CD8-positive, alpha-beta memory T cell (primary cell): ENCODE results near the gene BCKDHB. TPM values are rescaled to one million over a fixed set of nuclear protein-coding genes. Genes with fewer than 3 reads are reported as not detected.
"Not testable (repeated sequence)": the region's sequence is repeated elsewhere in the genome, so short reads cannot be mapped to it uniquely, and the experiment has no call there.

Source experiments
- CTCF ChIA-PET: fragments of 350-600 bp; sonication (Branson Sonifier 250); formaldehyde crosslinking; loops from one replicate; lab custom pipeline; 2021; ENCODE audit warnings: antibody characterized with exemption; lab: Charles Lee
- POLR2A ChIA-PET: fragments of 350-600 bp; sonication (Branson Sonifier 250); formaldehyde crosslinking; loops from one replicate; lab custom pipeline; 2021; ENCODE audit warnings: antibody characterized with exemption; lab: Charles Lee
- DNase-seq, 5 donors: peaks; one replicate each; pipeline versions ENCODE4 v3.0.0 to v3.0.0-alpha.2; 2020 to 2022; ENCODE audit warnings: mixed read lengths in 1 of 5
- H3K27ac ChIP-seq: one replicate; pipeline ENCODE4 v1.7.0; 2013; ENCODE audit warnings: low read depth, mild to moderate bottlenecking, low read length, moderate library complexity
- H3K27me3 ChIP-seq: 2 replicates; pipeline ENCODE4 v1.7.0; 2013; ENCODE audit warnings: low read length, mild to moderate bottlenecking; ENCODE audit not compliant: insufficient read depth, poor library complexity, severe bottlenecking
- H3K36me3 ChIP-seq: 2 replicates; pipeline ENCODE4 v1.7.0; 2013; ENCODE audit warnings: mild to moderate bottlenecking, low read length, moderate library complexity; ENCODE audit not compliant: insufficient read depth
- H3K4me1 ChIP-seq: 2 replicates; pipeline ENCODE4 v1.7.0; 2013; ENCODE audit warnings: mild to moderate bottlenecking, low read length, moderate library complexity; ENCODE audit not compliant: insufficient read depth
- H3K4me3 ChIP-seq: 2 replicates; pipeline ENCODE4 v1.7.0; 2013; ENCODE audit warnings: mild to moderate bottlenecking, low read length
- H3K9me3 ChIP-seq: 2 replicates; pipeline ENCODE4 v1.7.0; 2013; ENCODE audit warnings: mild to moderate bottlenecking, low read length
- H3K27ac Mint-ChIP-seq, 8 donors: one replicate each; pipeline ENCODE4 v1.8.0; 2020 to 2021; ENCODE audit warnings: mixed read lengths in 8 of 8, mild to moderate bottlenecking in 6 of 8, inconsistent platforms in 3 of 8, moderate library complexity in 3 of 8
- H3K27me3 Mint-ChIP-seq, 2 donors: one replicate each; pipeline ENCODE4 v1.8.0; 2020 to 2021; ENCODE audit warnings: mixed read lengths in 2 of 2, mild to moderate bottlenecking in 1 of 2, moderate library complexity in 1 of 2
- H3K36me3 Mint-ChIP-seq, 3 donors: one replicate each; pipeline ENCODE4 v1.8.0; 2020 to 2021; ENCODE audit warnings: mixed read lengths in 3 of 3, inconsistent platforms in 1 of 3, mild to moderate bottlenecking in 1 of 3
- H3K4me1 Mint-ChIP-seq, 3 donors: one replicate each; pipeline ENCODE4 v1.8.0; 2020 to 2021; ENCODE audit warnings: mixed read lengths in 3 of 3, inconsistent platforms in 1 of 3, mild to moderate bottlenecking in 1 of 3
- H3K4me3 Mint-ChIP-seq, 7 donors: one replicate each; pipeline ENCODE4 v1.8.0; 2020 to 2021; ENCODE audit warnings: mixed read lengths in 7 of 7, mild to moderate bottlenecking in 6 of 7, moderate library complexity in 4 of 7, inconsistent platforms in 2 of 7
- H3K9me3 Mint-ChIP-seq, 5 donors: one replicate each; pipeline ENCODE4 v1.8.0; 2020 to 2022; ENCODE audit warnings: mixed read lengths in 5 of 5, mild to moderate bottlenecking in 3 of 5, moderate library complexity in 2 of 5, inconsistent platforms in 1 of 5
- polyA plus RNA-seq: library from polyadenylated mRNA; unstranded; fragments of 300-500 nt; fragmentation: Illumina TruSeq; gene quantifications from one replicate; pipeline ENCODE4 v1.2.3, GENCODE V29; 2021
- total RNA-seq, 2 experiments: library from RNA; stranded (reverse); gene quantifications; one replicate each; pipeline ENCODE4 v1.2.3, GENCODE V29; 2021

Gene BCKDHB
- total RNA-seq (10 to 100 TPM; 14.4 to 15.0 TPM), polyA plus RNA-seq (19.8 TPM)

DNA sequence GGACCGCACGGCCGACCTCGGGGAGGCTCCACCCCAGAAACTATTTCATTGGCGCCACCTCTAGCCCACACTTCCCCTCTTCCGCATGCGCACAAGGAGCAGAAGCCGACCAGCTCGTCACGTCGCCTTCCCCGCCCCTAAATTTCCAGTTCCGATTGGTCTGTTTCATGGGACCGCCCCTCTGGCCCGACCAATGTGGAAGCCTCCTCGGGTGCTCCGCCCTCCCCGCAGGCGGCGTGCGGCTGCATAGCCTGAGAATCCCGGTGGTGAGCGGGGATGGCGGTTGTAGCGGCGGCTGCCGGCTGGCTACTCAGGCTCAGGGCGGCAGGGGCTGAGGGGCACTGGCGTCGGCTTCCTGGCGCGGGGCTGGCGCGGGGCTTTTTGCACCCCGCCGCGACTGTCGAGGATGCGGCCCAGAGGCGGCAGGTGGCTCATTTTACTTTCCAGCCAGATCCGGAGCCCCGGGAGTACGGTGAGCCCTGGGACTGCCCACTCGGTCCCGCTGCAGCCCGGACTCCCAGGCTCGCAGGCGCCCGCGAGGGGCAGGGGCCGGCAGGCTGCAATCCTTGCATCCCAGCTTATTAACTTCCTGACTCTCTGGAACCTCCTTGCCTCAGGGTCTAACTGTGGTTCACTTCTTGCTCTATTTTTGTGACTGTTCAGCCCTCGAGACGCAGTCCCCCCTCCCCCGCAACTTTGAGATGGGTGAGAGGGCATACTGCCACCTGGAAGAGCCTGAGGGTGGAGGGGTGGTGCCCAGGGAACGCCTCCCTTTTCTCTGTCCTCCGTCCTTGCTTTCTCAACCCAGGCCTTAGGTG is at the start of gene BCKDHB:
Gene BCKDHB, plus strand, starts transcription at position 254 of the 818 bp plus-strand sequence. Its CDS starts 23 bp downstream, at position 277.
- Histone ChIP-seq H3K9me3 (no peaks in the 10 kb centered on the region), H3K4me3 (peak within 1 kb of the TSS; percentile 68), H3K27ac (peak within 1 kb of the TSS; percentile 39), H3K4me1 (peaks cover 14% of the 10 kb centered on the region), H3K27me3 (no peaks in the 10 kb centered on the region), H3K36me3 (no peaks in the 10 kb centered on the region)
- H3K27ac Mint-ChIP-seq, result peak within 1 kb of the TSS; percentile 13 to 94 (median 92)
- H3K9me3 Mint-ChIP-seq, result no peaks in the 10 kb centered on the region
- peaks cover 18 to 34% (median 31%) of the 10 kb centered on the region in 3 donors for H3K4me1 Mint-ChIP-seq
- H3K27me3 Mint-ChIP-seq, result peaks cover 0 to 7% of the 10 kb centered on the region in 2 donors
- peaks cover 0 to 7% (median 0%) of the 10 kb centered on the region in 3 donors for H3K36me3 Mint-ChIP-seq
- CTCF ChIA-PET, result interaction anchor here (0.7 to 1.3 kb wide), 5 partner anchors 8 to 237 kb away, joined by 3 to 8 read pairs (median 3); no protein-coding TSS in a partner anchor
- POLR2A ChIA-PET, result interaction anchor here (0.7 to 1.5 kb wide), 4 partner anchors 94 to 160 kb away, joined by 3 to 8 read pairs (median 4); partner anchors contain the start of gene TTK
- peak within 1 kb of the TSS; percentile 77 to 96 (median 94) for H3K4me3 Mint-ChIP-seq
- peak; percentile 94 to 99 (median 98) for DNase-seq

DNA sequence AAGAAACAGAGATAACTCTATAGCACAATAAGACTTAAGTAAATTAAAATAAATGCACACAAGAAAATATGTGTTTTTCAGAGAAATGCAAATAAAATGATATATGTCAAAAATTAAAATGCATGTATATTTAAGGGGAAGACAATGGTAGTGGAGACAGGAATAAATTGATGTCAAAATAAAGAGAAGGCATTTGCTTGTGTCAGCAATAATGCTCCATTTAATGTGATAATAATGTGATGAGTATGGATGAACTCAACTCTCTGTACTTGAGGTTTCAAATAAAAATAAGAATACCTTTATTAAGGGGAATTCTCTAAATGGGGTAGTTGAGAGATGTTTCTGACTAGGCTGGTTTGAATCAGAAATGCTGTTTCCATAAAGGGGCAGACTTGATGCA is 45.7 kb upstream of the BCKDHB start:
- CTCF ChIA-PET, result no interaction called here

DNA sequence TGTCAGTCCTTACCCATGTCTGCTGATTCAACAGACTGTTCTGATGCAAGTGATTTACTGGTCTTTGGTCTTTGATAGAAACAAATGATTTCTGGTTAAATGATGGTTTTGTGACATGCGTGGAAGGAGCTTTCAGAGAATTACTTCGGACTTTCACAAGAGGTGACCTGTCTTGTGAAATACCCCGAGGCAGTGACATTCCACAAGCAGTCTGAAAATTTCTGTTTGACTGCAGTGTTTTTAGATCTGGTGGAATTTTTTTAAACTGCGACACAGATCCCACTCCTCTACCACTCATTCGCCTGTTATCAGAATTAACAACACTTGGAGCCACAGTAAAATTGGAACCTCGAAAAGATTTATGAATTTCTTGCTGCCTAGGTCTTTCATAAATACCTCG is 38.3 kb upstream of the BCKDHB start:
- H3K36me3 ChIP-seq, H3K4me1 Mint-ChIP-seq, H3K27me3 ChIP-seq, H3K9me3 ChIP-seq, H3K36me3 Mint-ChIP-seq, H3K4me1 ChIP-seq, DNase-seq, H3K9me3 Mint-ChIP-seq, H3K27ac Mint-ChIP-seq, CTCF ChIA-PET, H3K4me3 ChIP-seq, H3K27ac ChIP-seq, POLR2A ChIA-PET, H3K4me3 Mint-ChIP-seq: not testable (repeated sequence)
- H3K27me3 Mint-ChIP-seq, result peaks cover 10 to 26% of the 10 kb centered on the region in 2 donors

More for the DNA sequence above, 45.7 kb upstream of the BCKDHB start:
- no peaks in the 10 kb centered on the region for H3K9me3 ChIP-seq
- no peaks in the 10 kb centered on the region for H3K4me1 Mint-ChIP-seq
- no peak overlapping the region for H3K4me3 Mint-ChIP-seq
- no peaks in the 10 kb centered on the region for H3K27me3 ChIP-seq
- H3K36me3 ChIP-seq, result no peaks in the 10 kb centered on the region
- no peak for DNase-seq
- no peak overlapping the region for H3K27ac ChIP-seq
- no peaks in the 10 kb centered on the region for H3K36me3 Mint-ChIP-seq
- peaks cover 0 to under 1% of the 10 kb centered on the region in 2 donors for H3K27me3 Mint-ChIP-seq
- H3K4me3 ChIP-seq, result no peak overlapping the region
- POLR2A ChIA-PET, result no interaction called here
- H3K4me1 ChIP-seq, result no peaks in the 10 kb centered on the region
- H3K27ac Mint-ChIP-seq, result no peak overlapping the region
- H3K9me3 Mint-ChIP-seq, result no peaks in the 10 kb centered on the region

DNA sequence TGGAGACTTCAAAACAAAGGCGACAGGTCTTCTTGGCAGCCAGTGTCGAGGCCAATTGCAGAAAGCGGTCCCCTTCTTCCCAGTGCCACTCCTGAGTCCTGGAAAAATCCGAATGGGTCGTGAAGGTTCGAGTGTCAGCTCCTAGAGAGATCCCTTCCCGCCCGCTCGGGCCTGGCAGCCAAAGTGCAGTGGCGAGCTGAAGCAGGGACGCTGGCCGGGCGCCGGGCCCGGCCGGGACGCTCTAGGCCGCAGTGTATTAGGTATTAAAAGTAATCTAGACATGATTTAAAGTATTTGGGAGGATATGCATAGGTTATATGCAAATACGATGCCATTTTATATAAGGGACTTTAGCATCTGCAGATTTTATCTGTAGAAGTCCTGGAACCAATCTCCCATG is 36.0 kb upstream of the BCKDHB start:
- H3K9me3 ChIP-seq, DNase-seq, H3K4me1 ChIP-seq, H3K36me3 Mint-ChIP-seq, H3K4me1 Mint-ChIP-seq, H3K4me3 Mint-ChIP-seq, H3K27ac Mint-ChIP-seq, H3K4me3 ChIP-seq, H3K36me3 ChIP-seq, CTCF ChIA-PET, H3K27me3 ChIP-seq, POLR2A ChIA-PET, H3K27ac ChIP-seq: not testable (repeated sequence)
- Mint-ChIP-seq H3K9me3 (peaks cover 4 to 14% (median 6%) of the 10 kb centered on the region in 5 donors), H3K27me3 (peaks cover 12 to 37% of the 10 kb centered on the region in 2 donors)

DNA sequence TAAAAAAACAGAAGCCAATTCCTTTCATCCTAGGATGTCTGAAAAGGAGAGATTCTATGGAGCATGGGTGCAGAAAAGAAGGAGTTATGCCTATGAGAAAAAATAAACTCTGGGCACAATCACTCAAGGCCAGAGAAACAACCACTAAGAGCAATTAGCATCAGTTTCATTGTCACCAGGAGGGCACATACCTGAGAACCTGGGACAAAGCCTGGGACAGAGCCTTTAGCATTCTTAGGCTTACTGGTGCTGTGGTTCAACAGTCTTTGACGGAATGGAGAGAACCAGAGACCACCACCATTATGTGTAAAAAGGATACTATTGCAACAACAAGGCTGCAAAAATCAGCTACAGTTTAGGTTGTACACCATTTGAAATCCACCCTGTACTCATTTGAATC is 29.4 kb upstream of the BCKDHB start:
- H3K4me3 Mint-ChIP-seq, result no peak overlapping the region
- ChIA-PET POLR2A (no interaction called here), CTCF (no interaction called here)
- peaks cover 5 to 20% of the 10 kb centered on the region in 2 donors for H3K27me3 Mint-ChIP-seq
- Histone ChIP-seq H3K36me3 (no peaks in the 10 kb centered on the region), H3K27ac (no peak overlapping the region), H3K27me3 (peaks cover 4% of the 10 kb centered on the region), H3K9me3 (no peaks in the 10 kb centered on the region), H3K4me1 (no peaks in the 10 kb centered on the region), H3K4me3 (no peak overlapping the region)
- H3K9me3 Mint-ChIP-seq, result peaks cover 4 to 14% (median 5%) of the 10 kb centered on the region in 5 donors
- H3K27ac Mint-ChIP-seq, result no peak overlapping the region
- H3K4me1 Mint-ChIP-seq, result no peaks in the 10 kb centered on the region
- DNase-seq, result no peak
- H3K36me3 Mint-ChIP-seq, result peaks cover 0 to 9% (median 0%) of the 10 kb centered on the region in 3 donors

DNA sequence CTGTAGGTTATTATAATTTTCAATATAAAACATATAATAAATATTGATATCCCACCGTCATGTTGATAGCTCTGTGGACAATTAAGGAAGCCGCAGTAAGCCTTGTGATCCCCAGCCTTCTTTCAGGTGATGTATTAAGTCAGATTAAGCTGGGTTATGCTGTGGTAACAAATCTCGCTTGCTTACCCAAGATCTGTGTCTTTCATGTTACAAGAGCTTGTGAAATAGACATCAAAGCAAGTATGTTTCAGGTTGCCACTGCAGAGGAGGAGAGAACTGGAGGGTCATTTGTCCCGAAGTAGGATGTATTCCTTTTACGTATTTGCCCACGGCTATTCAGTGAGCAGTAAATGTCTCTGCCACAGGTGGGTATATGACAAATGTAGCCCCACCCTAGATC is 17.8 kb upstream of the BCKDHB start:
- no peak overlapping the region for H3K27ac ChIP-seq
- Mint-ChIP-seq H3K36me3 (no peaks in the 10 kb centered on the region), H3K27me3 (peaks cover 2 to 11% of the 10 kb centered on the region in 2 donors), H3K4me3 (no peak overlapping the region), H3K4me1 (no peaks in the 10 kb centered on the region), H3K9me3 (no peaks in the 10 kb centered on the region), H3K27ac (no peak overlapping the region)
- ChIA-PET POLR2A (no interaction called here), CTCF (interaction anchor here (3.3 kb wide), 1 partner anchor 139 kb away, joined by 14 read pairs; no protein-coding TSS in a partner anchor)
- no peaks in the 10 kb centered on the region for H3K4me1 ChIP-seq
- H3K4me3 ChIP-seq, result no peak overlapping the region
- H3K27me3 ChIP-seq, result no peaks in the 10 kb centered on the region
- H3K36me3 ChIP-seq, result no peaks in the 10 kb centered on the region
- DNase-seq, result no peak
- no peaks in the 10 kb centered on the region for H3K9me3 ChIP-seq

DNA sequence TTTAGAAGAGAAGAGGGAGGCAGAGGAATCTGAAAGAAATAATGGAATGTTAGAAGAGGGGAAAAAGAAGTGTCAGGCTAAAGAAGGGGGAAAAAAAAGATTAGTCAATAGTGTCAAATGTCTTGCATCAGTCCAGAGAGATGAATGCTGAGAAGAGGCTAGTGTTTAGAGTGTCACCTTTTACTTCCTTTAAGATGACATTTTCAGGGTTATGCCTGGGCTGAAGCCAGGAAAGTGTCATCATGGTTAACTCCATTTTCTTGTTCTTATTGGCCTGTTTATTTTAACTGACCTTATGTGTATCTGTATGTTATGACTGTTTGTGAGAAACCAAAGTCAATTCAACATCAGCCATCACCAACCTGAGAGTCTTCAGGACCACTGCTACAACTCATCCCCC is 15.0 kb upstream of the BCKDHB start:
- H3K27me3 ChIP-seq, result no peaks in the 10 kb centered on the region
- H3K27ac Mint-ChIP-seq, result no peak overlapping the region
- H3K9me3 ChIP-seq, result no peaks in the 10 kb centered on the region
- H3K4me3 Mint-ChIP-seq, result no peak overlapping the region
- POLR2A ChIA-PET, result no interaction called here
- peaks cover 2 to 8% of the 10 kb centered on the region in 2 donors for H3K27me3 Mint-ChIP-seq
- CTCF ChIA-PET, result interaction anchor here (0.7 to 1.8 kb wide), 2 partner anchors 140 to 142 kb away, joined by 4 to 9 read pairs; no protein-coding TSS in a partner anchor
- H3K27ac ChIP-seq, result no peak overlapping the region
- H3K36me3 Mint-ChIP-seq, result no peaks in the 10 kb centered on the region
- no peaks in the 10 kb centered on the region for H3K9me3 Mint-ChIP-seq
- H3K36me3 ChIP-seq, result no peaks in the 10 kb centered on the region
- H3K4me1 Mint-ChIP-seq, result peaks cover 0 to 6% (median 2%) of the 10 kb centered on the region in 3 donors
- no peaks in the 10 kb centered on the region for H3K4me1 ChIP-seq
- DNase-seq, result no peak
- no peak overlapping the region for H3K4me3 ChIP-seq

DNA sequence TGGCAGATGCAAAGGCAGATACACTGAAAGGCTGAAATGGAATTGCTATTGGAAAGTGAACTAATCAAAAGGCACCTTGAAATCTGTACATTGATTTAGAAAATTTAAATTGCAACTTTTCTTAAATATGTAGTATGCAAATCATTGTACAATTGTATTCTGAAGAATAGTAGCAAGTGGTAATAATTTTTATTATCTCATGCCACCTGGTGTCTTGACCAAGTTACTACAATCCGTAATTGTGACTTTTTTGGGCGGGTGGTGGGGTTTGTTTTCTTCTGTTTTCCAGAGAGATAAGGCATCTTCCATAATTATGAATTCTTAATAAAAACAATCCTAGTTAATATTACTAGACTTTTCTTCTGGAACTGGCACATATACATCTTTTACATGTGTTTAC is 12.5 kb upstream of the BCKDHB start:
- peak in 2 of 5 donors; percentile 20 to 21 for DNase-seq
- no peaks in the 10 kb centered on the region for H3K9me3 ChIP-seq
- no peak overlapping the region for H3K4me3 Mint-ChIP-seq
- H3K36me3 ChIP-seq, result no peaks in the 10 kb centered on the region
- CTCF ChIA-PET, result interaction anchor here (1.1 to 3.4 kb wide), 4 partner anchors 10 to 224 kb away, joined by 3 to 32 read pairs (median 6); partner anchors contain the start of gene ELOVL4
- POLR2A ChIA-PET, result no interaction called here
- H3K4me1 Mint-ChIP-seq, result peaks cover 0 to 6% (median 2%) of the 10 kb centered on the region in 3 donors
- no peaks in the 10 kb centered on the region for H3K4me1 ChIP-seq
- H3K27me3 Mint-ChIP-seq, result peaks cover 1 to 4% of the 10 kb centered on the region in 2 donors
- H3K27ac Mint-ChIP-seq, result no peak overlapping the region
- no peak overlapping the region for H3K27ac ChIP-seq
- H3K9me3 Mint-ChIP-seq, result no peaks in the 10 kb centered on the region
- H3K36me3 Mint-ChIP-seq, result no peaks in the 10 kb centered on the region
- no peaks in the 10 kb centered on the region for H3K27me3 ChIP-seq
- H3K4me3 ChIP-seq, result no peak overlapping the region
